ENCODE data around the gene ESPNL.

The ESPNL gene

GRCh38 chr2:238140721-238141540 is 40.8 kb downstream of the ESPNL start:
- DNase-seq (ENCODE audit: low read depth in 4 of 4, low spot score in 1 of 4): no peak

- no peak for DNase-seq (ENCODE audit: low read depth in 4 of 4, low spot score in 1 of 4)
Measured at GRCh38 chr2:238141541-238142318, 41.6 kb downstream of the ESPNL start.

GRCh38 chr2:238142382-238143205 is 42.5 kb downstream of the ESPNL start:
- DNase-seq (ENCODE audit: low read depth in 4 of 4, low spot score in 1 of 4): no peak

- no peak for DNase-seq (ENCODE audit: low read depth in 4 of 4, low spot score in 1 of 4)
Measured at GRCh38 chr2:238143239-238143951, 43.3 kb downstream of the ESPNL start.

GRCh38 chr2:238144262-238144661 is 44.1 kb downstream of the ESPNL start:
- DNase-seq (ENCODE audit: low read depth in 4 of 4, low spot score in 1 of 4): no peak

GRCh38 chr2:238145046-238145445 is 44.9 kb downstream of the ESPNL start:
- DNase-seq (ENCODE audit: low read depth in 4 of 4, low spot score in 1 of 4): no peak

GRCh38 chr2:238145851-238146250 is 45.7 kb downstream of the ESPNL start:
- no peak for DNase-seq (ENCODE audit: low read depth in 4 of 4, low spot score in 1 of 4)

GRCh38 chr2:238146884-238147544 is 46.9 kb downstream of the ESPNL start:
- DNase-seq (ENCODE audit: low read depth in 4 of 4, low spot score in 1 of 4): no peak

- DNase-seq (ENCODE audit: low read depth in 4 of 4, low spot score in 1 of 4): no peak
Measured at GRCh38 chr2:238148981-238149380, 48.8 kb downstream of the ESPNL start.

- no peak for DNase-seq (ENCODE audit: low read depth in 4 of 4, low spot score in 1 of 4)
Measured at GRCh38 chr2:238149841-238150572, 49.9 kb downstream of the ESPNL start.

GRCh38 chr2:238150686-238151085 is 50.5 kb downstream of the ESPNL start:
- no peak for DNase-seq (ENCODE audit: low read depth in 4 of 4, low spot score in 1 of 4)

GRCh38 chr2:238151205-238151604 is 51.1 kb downstream of the ESPNL start:
- no peak for DNase-seq (ENCODE audit: low read depth in 4 of 4, low spot score in 1 of 4)

GRCh38 chr2:238151628-238152235 is 51.6 kb downstream of the ESPNL start:
- DNase-seq (ENCODE audit: low read depth in 4 of 4, low spot score in 1 of 4): no peak

- no peak for DNase-seq (ENCODE audit: low read depth in 4 of 4, low spot score in 1 of 4)
Measured at GRCh38 chr2:238152771-238153688, 52.9 kb downstream of the ESPNL start.

- DNase-seq (ENCODE audit: low read depth in 4 of 4, low spot score in 1 of 4): no peak
Measured at GRCh38 chr2:238154570-238154969, 54.4 kb downstream of the ESPNL start.

GRCh38 chr2:238155051-238155760 is 55.1 kb downstream of the ESPNL start:
- no peak for DNase-seq (ENCODE audit: low read depth in 4 of 4, low spot score in 1 of 4)

All from stimulated activated CD4-positive, alpha-beta T cell treated with anti-CD3 and anti-CD28 coated beads, Interleukin-1b, Interleukin-23, amount 100 ng/mL, for 24 hours (primary cell).